Transverse colon (tissue), 4 donors: Measurements from ENCODE around the gene PNLIPRP2. TPM values are rescaled to one million over a fixed set of nuclear protein-coding genes. Genes with fewer than 3 reads are reported as not detected.

Source experiments
- DNase-seq: peaks from one replicate; pipeline ENCODE4 v3.0.0-alpha.2; 2019
- H3K27ac ChIP-seq, 4 donors: fragments of 200-600 bp; sonication (generic); 2 replicates each; pipeline ENCODE4 v1.5.1; 2016 to 2018; ENCODE audit warnings: inconsistent platforms in 4 of 4
- H3K27me3 ChIP-seq: fragments of 200-600 bp; sonication (generic); 2 replicates; pipeline ENCODE4 v1.5.1; 2017; ENCODE audit warnings: inconsistent platforms
- H3K36me3 ChIP-seq, 4 donors: fragments of 200-600 bp; sonication (generic); 2 replicates each; pipeline ENCODE4 v1.5.1; 2017 to 2019; ENCODE audit warnings: inconsistent platforms in 4 of 4
- H3K4me1 ChIP-seq, 4 donors: fragments of 200-600 bp; sonication (generic); 2 replicates each; pipeline ENCODE4 v1.5.1; 2017 to 2020; ENCODE audit warnings: inconsistent platforms in 4 of 4
- H3K4me3 ChIP-seq, 4 donors: fragments of 200-600 bp; sonication (generic); 1 replicate in 1 of 4; 2 replicates in 3 of 4; pipeline versions ENCODE4 v1.5.1 to v1.6.1; 2017 to 2019; ENCODE audit warnings: inconsistent platforms in 4 of 4
- H3K9me3 ChIP-seq, 2 donors: fragments of 200-600 bp; sonication (generic); 2 replicates each; pipeline ENCODE4 v1.5.1; 2017 to 2019; ENCODE audit warnings: inconsistent platforms in 2 of 2
- CTCF ChIP-seq, 5 experiments: fragments of 200-600 bp in 3 of 5; fragments of 450-650 bp in 2 of 5; sonication (generic) in 3 of 5; IDR thresholded peaks; 1 replicate in 2 of 5; 2 replicates in 3 of 5; pipeline ENCODE4 v1.5.1; 2016 to 2017; ENCODE audit warnings: antibody characterized with exemption in 5 of 5, inconsistent platforms in 3 of 5, mild to moderate bottlenecking in 2 of 5, moderate library complexity in 1 of 5
- EP300 ChIP-seq: sonication (generic); formaldehyde crosslinking; IDR thresholded peaks from one replicate; pipeline ENCODE4 v1.6.1; 2017; ENCODE audit warnings: antibody characterized with exemption, low read depth
- POLR2A ChIP-seq: fragments of 450-650 bp; IDR thresholded peaks from one replicate; pipeline ENCODE4 v1.6.1; 2016; ENCODE audit warnings: antibody characterized with exemption, mild to moderate bottlenecking, moderate library complexity
- POLR2AphosphoS5 ChIP-seq, 3 donors: sonication (generic); formaldehyde crosslinking; IDR thresholded peaks; one replicate each; pipeline ENCODE4 v1.6.1; 2016; ENCODE audit warnings: antibody characterized with exemption in 3 of 3
- WGBS, 2 donors: methylation state at CpG; one replicate each; pipeline ENCODE4 v1.1.5; 2018; ENCODE audit warnings: low coverage in 1 of 2; 5-methylcytosine and 5-hydroxymethylcytosine counted together
- in situ Hi-C, 4 donors: fragments of 200-750 bp; cut with MboI; loops; one replicate each; pipeline versions ENCODE4 v1.15.0 to v1.15.1; 2017; ENCODE audit warnings: low sequenced_read_pairs in 3 of 4, low pct_ligation_motif_present in 1 of 4, low pct_unique_long_range_greater_than_20kb in 1 of 4
- intact Hi-C: fragments of 100-400 bp; cut with DNase I; formaldehyde crosslinking; loops from one replicate; pipeline ENCODE4 v1.15.1; 2023; ENCODE audit warnings: low total_unique reads
- total RNA-seq, 4 donors: library from RNA; depleted of rRNA; stranded (reverse); fragments of >200 nt; gene quantifications; one replicate each; pipeline ENCODE4 v1.1.0, GENCODE V29; 2016

Gene PNLIPRP2
- total RNA-seq, 4 donors from 2014 or later, result 0.32 to 4.2 TPM; not detected in 2

GRCh38 chr10:116667484-116667883 lies 46.7 kb downstream of the PNLIPRP2 start:
- peaks cover 0 to 3% (median 0%) of the 10 kb centered on the region in 4 donors for H3K4me1 ChIP-seq
- intact Hi-C loops, result no loop called here
- no peak for TF ChIP-seq EP300
- TF ChIP-seq POLR2AphosphoS5 (IDR thresholded peaks at IDR 0.05), result no peak
- no peak for TF ChIP-seq CTCF (IDR thresholded peaks at IDR 0.05)
- TF ChIP-seq POLR2A, result no peak
- no peak overlapping the region for H3K27ac ChIP-seq
- WGBS, 2 donors, result 78% methylated on average over 3 of the region's 3 CpGs; no CpG with 5 or more reads in 1 of the 2 donors
- no peak for DNase-seq
- in situ Hi-C loops, result loop anchor here in 1 of 4 donors (25.0 kb wide), 1 partner anchor 495 kb away; no protein-coding TSS in a partner anchor
- H3K4me3 ChIP-seq, result no peak overlapping the region
- no peaks in the 10 kb centered on the region for H3K9me3 ChIP-seq
- H3K27me3 ChIP-seq, result peaks cover 10% of the 10 kb centered on the region
- no peaks in the 10 kb centered on the region for H3K36me3 ChIP-seq

- Histone ChIP-seq H3K27ac (no peak overlapping the region), H3K27me3 (peaks cover 10% of the 10 kb centered on the region), H3K36me3 (no peaks in the 10 kb centered on the region), H3K9me3 (no peaks in the 10 kb centered on the region), H3K4me3 (no peak overlapping the region), H3K4me1 (peaks cover 0 to 3% (median 0%) of the 10 kb centered on the region in 4 donors)
- TF ChIP-seq POLR2AphosphoS5 (IDR thresholded peaks at IDR 0.05) (no peak), POLR2A (no peak), EP300 (no peak), CTCF (IDR thresholded peaks at IDR 0.05) (no peak)
- in situ Hi-C loops, result loop anchor here in 1 of 4 donors (25.0 kb wide), 1 partner anchor 494 kb away; no protein-coding TSS in a partner anchor
- intact Hi-C loops, result no loop called here
- 88% methylated on average over 9 of the region's 9 CpGs; no CpG with 5 or more reads in 1 of the 2 donors for WGBS, 2 donors
- DNase-seq, result no peak
Observed at GRCh38 chr10:116668018-116668417, 47.3 kb downstream of the PNLIPRP2 start.

GRCh38 chr10:116668446-116668845 lies 47.7 kb downstream of the PNLIPRP2 start:
- Histone ChIP-seq H3K9me3 (no peaks in the 10 kb centered on the region), H3K36me3 (no peaks in the 10 kb centered on the region), H3K27me3 (peaks cover 10% of the 10 kb centered on the region), H3K4me3 (no peak overlapping the region), H3K27ac (no peak overlapping the region), H3K4me1 (peaks cover 0 to 3% (median 0%) of the 10 kb centered on the region in 4 donors)
- TF ChIP-seq CTCF (IDR thresholded peaks at IDR 0.05) (no peak), POLR2A (no peak)
- in situ Hi-C loops (loop anchor here in 1 of 4 donors (25.0 kb wide), 1 partner anchor 494 kb away; no protein-coding TSS in a partner anchor), intact Hi-C loops (no loop called here)
- WGBS, 2 donors, result 91% methylated on average over 2 of the region's 2 CpGs; no CpG with 5 or more reads in 1 of the 2 donors
- DNase-seq, result no peak

GRCh38 chr10:116669080-116669479 lies 48.3 kb downstream of the PNLIPRP2 start:
- Histone ChIP-seq H3K27me3 (peaks cover 10% of the 10 kb centered on the region), H3K4me1 (peaks cover 0 to 3% (median 0%) of the 10 kb centered on the region in 4 donors), H3K9me3 (no peaks in the 10 kb centered on the region), H3K36me3 (no peaks in the 10 kb centered on the region), H3K27ac (no peak overlapping the region), H3K4me3 (no peak overlapping the region)
- WGBS, 2 donors, result 80 to 89% methylated on average over 1 to 4 of the region's 5 CpGs
- TF ChIP-seq EP300, result no peak
- TF ChIP-seq CTCF (IDR thresholded peaks at IDR 0.05), result no peak
- TF ChIP-seq POLR2AphosphoS5 (IDR thresholded peaks at IDR 0.05), result no peak
- no peak for TF ChIP-seq POLR2A
- in situ Hi-C loops (loop anchor here in 1 of 4 donors (25.0 kb wide), 1 partner anchor 493 kb away; no protein-coding TSS in a partner anchor), intact Hi-C loops (no loop called here)
- no peak for DNase-seq
